ENCODE results near the gene PANX1.

PANX1 gene

GRCh38 chr11:94144664-94145063 lies 16.0 kb downstream of the PANX1 start:
- Histone ChIP-seq H3K4me3 (ENCODE audit: low read length) (no peak overlapping the region), H3K27me3 (ENCODE audit: control insufficient read depth, insufficient read depth, low read length) (no peaks in the 10 kb centered on the region), H3K4me1 (ENCODE audit: control insufficient read depth, insufficient read depth, low read length) (peaks cover 20% of the 10 kb centered on the region), H3K9me3 (ENCODE audit: control insufficient read depth, low read length) (no peaks in the 10 kb centered on the region), H3K9ac (ENCODE audit: low read length) (no peak overlapping the region), H3K36me3 (ENCODE audit: control insufficient read depth, insufficient read depth, low read length) (no peaks in the 10 kb centered on the region)

GRCh38 chr11:94145431-94145830 lies 16.8 kb downstream of the PANX1 start:
- H3K4me1 ChIP-seq (ENCODE audit: control insufficient read depth, insufficient read depth, low read length) = peaks cover 23% of the 10 kb centered on the region
- H3K9ac ChIP-seq (ENCODE audit: low read length) = no peak overlapping the region
- no peak overlapping the region for H3K4me3 ChIP-seq (ENCODE audit: low read length)
- H3K27me3 ChIP-seq (ENCODE audit: control insufficient read depth, insufficient read depth, low read length) = no peaks in the 10 kb centered on the region
- H3K36me3 ChIP-seq (ENCODE audit: control insufficient read depth, insufficient read depth, low read length) = no peaks in the 10 kb centered on the region
- H3K9me3 ChIP-seq (ENCODE audit: control insufficient read depth, low read length) = no peaks in the 10 kb centered on the region

GRCh38 chr11:94145916-94146315 lies 17.3 kb downstream of the PANX1 start:
- H3K27me3 ChIP-seq (ENCODE audit: control insufficient read depth, insufficient read depth, low read length) = no peaks in the 10 kb centered on the region
- no peaks in the 10 kb centered on the region for H3K9me3 ChIP-seq (ENCODE audit: control insufficient read depth, low read length)
- no peak overlapping the region for H3K9ac ChIP-seq (ENCODE audit: low read length)
- no peak overlapping the region for H3K4me3 ChIP-seq (ENCODE audit: low read length)
- H3K4me1 ChIP-seq (ENCODE audit: control insufficient read depth, insufficient read depth, low read length) = peaks cover 26% of the 10 kb centered on the region
- no peaks in the 10 kb centered on the region for H3K36me3 ChIP-seq (ENCODE audit: control insufficient read depth, insufficient read depth, low read length)

GRCh38 chr11:94147433-94147845 lies 18.8 kb downstream of the PANX1 start:
- Histone ChIP-seq H3K4me1 (ENCODE audit: control insufficient read depth, insufficient read depth, low read length) (peaks cover 31% of the 10 kb centered on the region), H3K4me3 (ENCODE audit: low read length) (no peak overlapping the region), H3K9me3 (ENCODE audit: control insufficient read depth, low read length) (no peaks in the 10 kb centered on the region)

GRCh38 chr11:94148189-94148588 lies 19.5 kb downstream of the PANX1 start:
- Histone ChIP-seq H3K27me3 (ENCODE audit: control insufficient read depth, insufficient read depth, low read length) (no peaks in the 10 kb centered on the region), H3K9ac (ENCODE audit: low read length) (no peak overlapping the region), H3K9me3 (ENCODE audit: control insufficient read depth, low read length) (no peaks in the 10 kb centered on the region), H3K4me3 (ENCODE audit: low read length) (no peak overlapping the region), H3K36me3 (ENCODE audit: control insufficient read depth, insufficient read depth, low read length) (no peaks in the 10 kb centered on the region), H3K4me1 (ENCODE audit: control insufficient read depth, insufficient read depth, low read length) (peaks cover 34% of the 10 kb centered on the region)

More at GRCh38 chr11:94147433-94147845, 18.8 kb downstream of the PANX1 start:
- no peaks in the 10 kb centered on the region for H3K27me3 ChIP-seq (ENCODE audit: control insufficient read depth, insufficient read depth, low read length)
- no peak overlapping the region for H3K9ac ChIP-seq (ENCODE audit: low read length)
- H3K36me3 ChIP-seq (ENCODE audit: control insufficient read depth, insufficient read depth, low read length) = no peaks in the 10 kb centered on the region

- H3K9me3 ChIP-seq (ENCODE audit: control insufficient read depth, low read length) = no peaks in the 10 kb centered on the region
- H3K36me3 ChIP-seq (ENCODE audit: control insufficient read depth, insufficient read depth, low read length) = no peaks in the 10 kb centered on the region
- H3K4me1 ChIP-seq (ENCODE audit: control insufficient read depth, insufficient read depth, low read length) = peaks cover 45% of the 10 kb centered on the region
- no peak overlapping the region for H3K4me3 ChIP-seq (ENCODE audit: low read length)
- H3K27me3 ChIP-seq (ENCODE audit: control insufficient read depth, insufficient read depth, low read length) = no peaks in the 10 kb centered on the region
- H3K9ac ChIP-seq (ENCODE audit: low read length) = no peak overlapping the region
Measured at GRCh38 chr11:94149431-94150017, 20.9 kb downstream of the PANX1 start.

- no peak overlapping the region for H3K4me3 ChIP-seq (ENCODE audit: low read length)
- H3K4me1 ChIP-seq (ENCODE audit: control insufficient read depth, insufficient read depth, low read length) = peaks cover 45% of the 10 kb centered on the region
- no peaks in the 10 kb centered on the region for H3K36me3 ChIP-seq (ENCODE audit: control insufficient read depth, insufficient read depth, low read length)
Measured at GRCh38 chr11:94150056-94150455, 21.4 kb downstream of the PANX1 start.

GRCh38 chr11:94150704-94151685 lies 22.4 kb downstream of the PANX1 start:
- Histone ChIP-seq H3K27me3 (ENCODE audit: control insufficient read depth, insufficient read depth, low read length) (no peaks in the 10 kb centered on the region), H3K36me3 (ENCODE audit: control insufficient read depth, insufficient read depth, low read length) (no peaks in the 10 kb centered on the region), H3K9ac (ENCODE audit: low read length) (no peak overlapping the region), H3K4me3 (ENCODE audit: low read length) (no peak overlapping the region), H3K4me1 (ENCODE audit: control insufficient read depth, insufficient read depth, low read length) (peaks cover 45% of the 10 kb centered on the region), H3K9me3 (ENCODE audit: control insufficient read depth, low read length) (no peaks in the 10 kb centered on the region)

More at GRCh38 chr11:94150056-94150455, 21.4 kb downstream of the PANX1 start:
- no peak overlapping the region for H3K9ac ChIP-seq (ENCODE audit: low read length)
- no peaks in the 10 kb centered on the region for H3K9me3 ChIP-seq (ENCODE audit: control insufficient read depth, low read length)
- H3K27me3 ChIP-seq (ENCODE audit: control insufficient read depth, insufficient read depth, low read length) = no peaks in the 10 kb centered on the region

- Histone ChIP-seq H3K4me3 (ENCODE audit: low read length) (no peak overlapping the region), H3K36me3 (ENCODE audit: control insufficient read depth, insufficient read depth, low read length) (no peaks in the 10 kb centered on the region), H3K27me3 (ENCODE audit: control insufficient read depth, insufficient read depth, low read length) (no peaks in the 10 kb centered on the region), H3K9me3 (ENCODE audit: control insufficient read depth, low read length) (no peaks in the 10 kb centered on the region), H3K9ac (ENCODE audit: low read length) (no peak overlapping the region), H3K4me1 (ENCODE audit: control insufficient read depth, insufficient read depth, low read length) (peaks cover 45% of the 10 kb centered on the region)
Measured at GRCh38 chr11:94151903-94152677, 23.4 kb downstream of the PANX1 start.

- no peak overlapping the region for H3K4me3 ChIP-seq (ENCODE audit: low read length)
- H3K4me1 ChIP-seq (ENCODE audit: control insufficient read depth, insufficient read depth, low read length) = peaks cover 45% of the 10 kb centered on the region
- no peak overlapping the region for H3K9ac ChIP-seq (ENCODE audit: low read length)
- no peaks in the 10 kb centered on the region for H3K9me3 ChIP-seq (ENCODE audit: control insufficient read depth, low read length)
- H3K36me3 ChIP-seq (ENCODE audit: control insufficient read depth, insufficient read depth, low read length) = no peaks in the 10 kb centered on the region
- H3K27me3 ChIP-seq (ENCODE audit: control insufficient read depth, insufficient read depth, low read length) = no peaks in the 10 kb centered on the region
Measured at GRCh38 chr11:94152678-94153065, 24.0 kb downstream of the PANX1 start.

GRCh38 chr11:94153320-94153719 lies 24.7 kb downstream of the PANX1 start:
- no peaks in the 10 kb centered on the region for H3K36me3 ChIP-seq (ENCODE audit: control insufficient read depth, insufficient read depth, low read length)
- no peak overlapping the region for H3K9ac ChIP-seq (ENCODE audit: low read length)
- no peaks in the 10 kb centered on the region for H3K27me3 ChIP-seq (ENCODE audit: control insufficient read depth, insufficient read depth, low read length)
- H3K4me3 ChIP-seq (ENCODE audit: low read length) = no peak overlapping the region
- peaks cover 45% of the 10 kb centered on the region for H3K4me1 ChIP-seq (ENCODE audit: control insufficient read depth, insufficient read depth, low read length)
- no peaks in the 10 kb centered on the region for H3K9me3 ChIP-seq (ENCODE audit: control insufficient read depth, low read length)
